Loucy (cell line): ENCODE data around the gene PREX1.

Source experiments
- H2AFZ ChIP-seq: fragments of 200-600 bp; sonication (generic); 2 replicates; pipeline ENCODE4 v1.6.0; 2016; ENCODE audit warnings: antibody characterized with exemption, mild to moderate bottlenecking, low read length, moderate library complexity
- H3F3A ChIP-seq: fragments of 200-600 bp; 2 replicates; pipeline ENCODE4 v1.6.0; 2016; ENCODE audit warnings: antibody characterized with exemption, low read depth, mild to moderate bottlenecking
- H3K27me3 ChIP-seq: fragments of 200-600 bp; sonication (generic); 2 replicates; pipeline ENCODE4 v1.6.1; 2014; ENCODE audit warnings: low read length, mild to moderate bottlenecking; ENCODE audit not compliant: insufficient read depth, poor library complexity, severe bottlenecking
- H3K36me3 ChIP-seq: fragments of 200-600 bp; sonication (generic); 2 replicates; pipeline ENCODE4 v1.6.1; 2016; ENCODE audit warnings: low read length; ENCODE audit not compliant: insufficient read depth
- H3K4me1 ChIP-seq: fragments of 200-600 bp; sonication (generic); 2 replicates; pipeline ENCODE4 v1.5.1; 2014; ENCODE audit warnings: low read length, mild to moderate bottlenecking; ENCODE audit not compliant: insufficient read depth, poor library complexity, severe bottlenecking
- H3K4me2 ChIP-seq: fragments of 200-600 bp; sonication (generic); 2 replicates; pipeline ENCODE4 v1.6.0; 2014; ENCODE audit warnings: antibody characterized with exemption, low read length, low read depth, mild to moderate bottlenecking; ENCODE audit not compliant: poor library complexity, severe bottlenecking
- H3K4me3 ChIP-seq: fragments of 200-600 bp; sonication (generic); 2 replicates; pipeline ENCODE4 v1.5.1; 2014; ENCODE audit warnings: low read length, mild to moderate bottlenecking, mixed read lengths; ENCODE audit not compliant: poor library complexity, severe bottlenecking
- H3K79me2 ChIP-seq: fragments of 200-600 bp; sonication (generic); 2 replicates; pipeline ENCODE4 v1.6.1; 2014; ENCODE audit warnings: low read length; ENCODE audit not compliant: insufficient read depth
- H3K9ac ChIP-seq: fragments of 200-600 bp; sonication (generic); 2 replicates; pipeline ENCODE4 v1.6.0; 2014; ENCODE audit warnings: mild to moderate bottlenecking, low read depth, low read length, moderate library complexity; ENCODE audit not compliant: poor library complexity, severe bottlenecking
- H3K9me2 ChIP-seq: fragments of 200-600 bp; sonication (generic); replicated peaks from 2 replicates; pipeline ENCODE4 v1.6.1; 2016; ENCODE audit warnings: low read depth, low read length, mixed read lengths
- H3K9me3 ChIP-seq: fragments of 200-600 bp; sonication (generic); 2 replicates; pipeline ENCODE4 v1.6.1; 2014; ENCODE audit warnings: mild to moderate bottlenecking, antibody characterized with exemption, low read length, low read depth; ENCODE audit not compliant: insufficient read depth
- H4K20me1 ChIP-seq: fragments of 200-600 bp; sonication (generic); 2 replicates; pipeline ENCODE4 v1.6.0; 2014; ENCODE audit warnings: antibody characterized with exemption, low read length, mild to moderate bottlenecking; ENCODE audit not compliant: insufficient read depth, poor library complexity, severe bottlenecking
- CTCF ChIP-seq: fragments of 200-600 bp; sonication (generic); conservative IDR thresholded peaks from 2 replicates; pipeline ENCODE4 v1.5.1; 2014; ENCODE audit warnings: mild to moderate bottlenecking, antibody characterized with exemption, low read length
- EZH2phosphoT487 ChIP-seq: fragments of 200-600 bp; IDR thresholded peaks from 2 replicates; pipeline ENCODE4 v1.6.1; 2018; ENCODE audit warnings: antibody characterized with exemption, mild to moderate bottlenecking, moderate library complexity, borderline replicate concordance

PREX1 gene

GRCh38 chr20:48644286-48644828 is 183.4 kb downstream of the PREX1 start:
- no peaks in the 10 kb centered on the region for H3K4me1 ChIP-seq
- no peak overlapping the region for H3K9ac ChIP-seq
- no peak overlapping the region for H2AFZ ChIP-seq
- no peaks in the 10 kb centered on the region for H3K9me3 ChIP-seq
- no peaks in the 10 kb centered on the region for H3F3A ChIP-seq
- peaks cover 49% of the 10 kb centered on the region; the same call in 1 of the 2 replicates for H3K36me3 ChIP-seq
- H3K79me2 ChIP-seq, result no peaks in the 10 kb centered on the region
- H3K4me3 ChIP-seq, result no peak overlapping the region
- H3K27me3 ChIP-seq, result no peaks in the 10 kb centered on the region
- no peaks in the 10 kb centered on the region for H4K20me1 ChIP-seq
- no peak for TF ChIP-seq EZH2phosphoT487
- no peak for TF ChIP-seq CTCF
- no peak overlapping the region for H3K4me2 ChIP-seq
- H3K9me2 ChIP-seq, result no peaks in the 10 kb centered on the region

DNA sequence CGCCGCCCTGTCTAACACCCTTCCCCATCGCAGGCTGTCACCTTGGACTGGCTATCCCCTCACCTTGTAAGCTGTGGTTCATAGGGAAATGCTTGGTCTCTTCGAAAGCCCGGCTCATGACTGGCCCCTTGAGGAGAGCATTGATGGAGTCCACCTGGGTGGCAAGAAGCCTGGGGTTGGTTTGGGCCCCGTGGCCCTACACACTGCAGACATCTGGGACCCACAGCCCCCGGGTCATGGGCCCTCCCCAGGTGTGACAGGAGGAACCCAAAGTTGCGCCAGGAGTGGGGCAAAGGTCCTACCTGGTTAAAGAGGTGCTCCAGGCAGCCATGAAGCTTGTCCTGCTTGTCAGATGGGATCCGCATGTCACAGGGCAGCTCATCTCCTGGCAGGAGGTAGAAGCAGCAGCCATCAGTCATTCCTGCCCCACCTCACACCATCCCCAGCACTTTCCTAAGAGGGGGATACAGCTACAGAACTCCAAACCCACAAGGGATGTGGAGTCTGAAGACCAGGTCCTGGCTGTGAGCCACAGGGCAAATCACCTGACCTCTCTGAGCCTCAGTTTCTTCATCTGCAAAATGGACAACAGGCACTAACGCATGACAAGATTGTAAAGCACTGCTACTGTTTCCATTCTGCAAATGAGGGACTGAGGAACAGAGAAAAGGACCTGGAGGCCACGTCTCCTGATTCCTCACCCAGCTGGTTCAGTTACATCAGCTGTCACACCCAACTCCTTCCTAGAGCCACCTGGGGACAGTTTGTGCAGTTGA is 185.5 kb downstream of the PREX1 start:
- Histone ChIP-seq H3K27me3 (no peaks in the 10 kb centered on the region), H3K36me3 (peaks cover 43% of the 10 kb centered on the region; the same call in 1 of the 2 replicates), H3K79me2 (no peaks in the 10 kb centered on the region), H3K9me3 (no peaks in the 10 kb centered on the region), H3F3A (no peaks in the 10 kb centered on the region), H3K9me2 (no peaks in the 10 kb centered on the region), H4K20me1 (no peaks in the 10 kb centered on the region), H2AFZ (no peak overlapping the region), H3K9ac (no peak overlapping the region), H3K4me3 (no peak overlapping the region), H3K4me1 (no peaks in the 10 kb centered on the region), H3K4me2 (no peak overlapping the region)
- TF ChIP-seq EZH2phosphoT487, result no peak
- TF ChIP-seq CTCF, result no peak

DNA sequence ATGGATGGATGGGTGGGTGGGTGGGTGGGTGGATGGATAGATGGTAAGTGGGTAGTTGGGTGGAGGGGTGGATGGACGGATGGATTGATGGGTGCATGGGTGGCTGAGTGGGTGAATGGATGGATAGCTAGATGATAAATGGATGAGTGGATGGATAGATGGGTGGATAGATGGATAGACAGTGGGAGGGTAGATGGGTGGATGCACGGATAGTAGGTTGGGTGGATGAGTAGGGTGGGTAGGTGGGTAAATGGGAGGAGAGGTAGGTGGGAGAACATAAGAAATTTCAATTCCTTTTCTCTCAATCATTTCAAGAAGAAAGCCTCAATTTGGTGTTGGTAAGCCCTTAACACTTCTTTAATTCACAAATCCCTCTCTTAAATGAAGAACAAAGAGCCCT is 186.9 kb downstream of the PREX1 start:
- Histone ChIP-seq H3K79me2 (no peaks in the 10 kb centered on the region), H3K9me2 (no peaks in the 10 kb centered on the region), H2AFZ (no peak overlapping the region), H3K4me3 (no peak overlapping the region), H3K9me3 (no peaks in the 10 kb centered on the region), H3K4me2 (no peak overlapping the region), H3F3A (no peaks in the 10 kb centered on the region), H3K4me1 (no peaks in the 10 kb centered on the region), H3K9ac (no peak overlapping the region), H3K36me3 (peaks cover 39% of the 10 kb centered on the region; the same call in 1 of the 2 replicates), H4K20me1 (no peaks in the 10 kb centered on the region), H3K27me3 (no peaks in the 10 kb centered on the region)
- TF ChIP-seq EZH2phosphoT487 (no peak), CTCF (no peak)
